ENCODE results near the gene GPR17. TPM values are rescaled to one million over a fixed set of nuclear protein-coding genes. Genes with fewer than 3 reads are reported as not detected.

The GPR17 gene
- total RNA-seq, 1 donor from 2014 or later = not detected

- DNase-seq (ENCODE audit: low read depth, low spot score) = no peak
These were observed 15.7 kb upstream of the GPR17 start for GRCh38 chr2:127630096-127630863.

- no peak for DNase-seq (ENCODE audit: low read depth, low spot score)
These were observed 15.0 kb upstream of the GPR17 start for GRCh38 chr2:127630864-127631540.

GRCh38 chr2:127631541-127631996 is 14.4 kb upstream of the GPR17 start:
- no peak for DNase-seq (ENCODE audit: low read depth, low spot score)

GRCh38 chr2:127631997-127632581 is 13.9 kb upstream of the GPR17 start:
- no peak for DNase-seq (ENCODE audit: low read depth, low spot score)

- no peak for DNase-seq (ENCODE audit: low read depth, low spot score)
These were observed 13.1 kb upstream of the GPR17 start for GRCh38 chr2:127632592-127633489.

- DNase-seq (ENCODE audit: low read depth, low spot score) = no peak
These were observed 12.3 kb upstream of the GPR17 start for GRCh38 chr2:127633556-127634065.

- DNase-seq (ENCODE audit: low read depth, low spot score) = no peak
These were observed 11.8 kb upstream of the GPR17 start for GRCh38 chr2:127634066-127634617.

- no peak for DNase-seq (ENCODE audit: low read depth, low spot score)
These were observed 11.2 kb upstream of the GPR17 start for GRCh38 chr2:127634626-127635379.

GRCh38 chr2:127635380-127636237 is 10.3 kb upstream of the GPR17 start:
- no peak for DNase-seq (ENCODE audit: low read depth, low spot score)

GRCh38 chr2:127636248-127637235 is 9.4 kb upstream of the GPR17 start:
- DNase-seq (ENCODE audit: low read depth, low spot score) = no peak

GRCh38 chr2:127637236-127637630 is 8.7 kb upstream of the GPR17 start:
- no peak for DNase-seq (ENCODE audit: low read depth, low spot score)

- peak; percentile 48 for DNase-seq (ENCODE audit: low read depth, low spot score)
These were observed 8.2 kb upstream of the GPR17 start for GRCh38 chr2:127637725-127638252.

- no peak for DNase-seq (ENCODE audit: low read depth, low spot score)
These were observed 7.4 kb upstream of the GPR17 start for GRCh38 chr2:127638361-127639110.

- DNase-seq (ENCODE audit: low read depth, low spot score) = no peak
These were observed 6.9 kb upstream of the GPR17 start for GRCh38 chr2:127639111-127639474.

- no peak for DNase-seq (ENCODE audit: low read depth, low spot score)
These were observed 5.6 kb upstream of the GPR17 start for GRCh38 chr2:127640082-127641072.

GRCh38 chr2:127641133-127641532 is 4.8 kb upstream of the GPR17 start:
- DNase-seq (ENCODE audit: low read depth, low spot score) = no peak

All from pulmonary artery endothelial cell (primary cell).